SK-MEL-5 (cell line): Measurements from ENCODE around the gene GDF15. TPM values are rescaled to one million over a fixed set of nuclear protein-coding genes. Genes with fewer than 3 reads are reported as not detected.
"Not testable (repeated sequence)": the region's sequence is repeated elsewhere in the genome, so short reads cannot be mapped to it uniquely, and the experiment has no call there.

Experiments
- DNase-seq: peaks from one replicate; pipeline ENCODE4 v3.0.0-alpha.2; 2016; ENCODE audit warnings: low read depth, low spot score
- in situ Hi-C: cut with HindIII; loops from 2 replicates; pipeline ENCODE4 v1.10.0; 2016; ENCODE audit warnings: low sequenced_read_pairs, high pct_unique_total_duplicates, low pct_unique_long_range_greater_than_20kb
- total RNA-seq: library from RNA; depleted of rRNA; stranded (reverse); fragments of >200 nt; shearing (Covaris generic); gene quantifications from 2 replicates; pipeline ENCODE4 v1.2.3, GENCODE V29; 2014

The GDF15 gene
- total RNA-seq, 1 experiment from 2014 or later = 1,003 TPM

GRCh38 chr19:18386543-18387271 lies 749 bp downstream of the GDF15 start:
- DNase-seq = peak; percentile 72
- in situ Hi-C loops = no loop called here

- in situ Hi-C loops = no loop called here
Observed at GRCh38 chr19:18388100-18388959, 2.4 kb downstream of the GDF15 start.

GRCh38 chr19:18388960-18389725 lies 3.2 kb downstream of the GDF15 start:
- no peak for DNase-seq
- in situ Hi-C loops = no loop called here

More at GRCh38 chr19:18388100-18388959, 2.4 kb downstream of the GDF15 start:
- DNase-seq = peak; percentile 67

DNA sequence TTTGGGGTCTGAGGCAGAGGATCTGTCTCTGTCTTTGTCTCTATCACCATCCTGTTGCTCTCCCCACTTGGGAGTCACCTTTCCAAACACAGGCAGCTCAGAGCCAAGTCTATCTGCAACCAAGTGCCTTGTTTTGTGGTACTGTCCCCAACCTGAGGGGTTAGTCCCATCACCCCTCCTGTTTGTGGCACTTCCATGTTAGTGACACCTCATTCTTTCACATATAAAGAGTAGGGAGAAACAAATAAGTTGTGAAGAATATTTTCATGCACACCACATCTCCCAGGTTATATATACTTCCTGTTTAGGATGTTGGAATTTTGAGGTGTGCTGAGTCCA lies 3.7 kb downstream of the GDF15 start:
- in situ Hi-C loops = no loop called here

GRCh38 chr19:18390065-18390907 lies 4.3 kb downstream of the GDF15 start:
- DNase-seq = no peak
- in situ Hi-C loops = no loop called here

More for the DNA sequence above, 3.7 kb downstream of the GDF15 start:
- no peak for DNase-seq

- no peak for DNase-seq
Observed at GRCh38 chr19:18391509-18392075, 5.6 kb downstream of the GDF15 start.

GRCh38 chr19:18392417-18392816 lies 6.5 kb downstream of the GDF15 start:
- DNase-seq = no peak
- in situ Hi-C loops = no loop called here

More at GRCh38 chr19:18391509-18392075, 5.6 kb downstream of the GDF15 start:
- in situ Hi-C loops = no loop called here

DNA sequence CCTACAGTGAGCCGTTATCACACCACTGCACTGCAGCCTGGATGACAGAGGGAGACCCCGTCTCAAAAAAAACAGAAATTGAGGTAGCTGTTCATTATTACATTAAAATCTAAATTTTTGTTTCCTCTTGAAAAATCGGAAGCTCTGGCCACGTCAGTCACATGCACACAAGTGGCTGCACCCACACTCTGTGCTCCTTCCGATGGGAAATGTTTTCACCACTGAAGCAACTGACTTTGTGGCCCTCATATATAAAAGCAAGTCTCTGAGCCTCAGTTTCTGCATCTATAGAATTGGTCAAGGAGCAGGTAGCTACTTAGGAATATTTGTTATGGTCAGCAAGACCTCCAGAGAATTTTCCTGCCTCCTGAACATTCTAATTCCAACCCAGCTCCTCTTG lies 7.0 kb downstream of the GDF15 start:
- in situ Hi-C loops = no loop called here
- DNase-seq = no peak

DNA sequence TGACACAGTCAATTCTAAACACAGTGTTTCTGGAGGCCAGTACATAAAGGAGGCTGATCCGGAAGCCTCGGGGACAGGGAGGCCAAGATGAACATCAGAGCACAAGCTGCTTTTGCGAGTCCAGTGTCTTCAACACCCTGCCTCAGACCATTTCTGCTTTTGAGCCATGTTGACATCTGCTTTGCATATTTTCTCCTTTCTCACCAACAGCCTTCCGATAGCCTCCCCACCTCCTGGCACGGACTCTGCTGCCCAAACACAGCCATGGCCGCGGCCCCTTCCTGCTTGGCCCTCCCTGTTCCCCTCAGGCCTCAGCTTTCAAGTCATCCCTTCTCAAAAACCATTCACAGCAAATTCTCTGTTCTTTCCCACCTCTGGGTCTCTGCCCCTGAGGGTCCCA lies 7.9 kb downstream of the GDF15 start:
- DNase-seq = no peak
- in situ Hi-C loops = no loop called here

- in situ Hi-C loops = no loop called here
- DNase-seq = no peak
Observed at GRCh38 chr19:18396471-18397241, 10.7 kb downstream of the GDF15 start.

DNA sequence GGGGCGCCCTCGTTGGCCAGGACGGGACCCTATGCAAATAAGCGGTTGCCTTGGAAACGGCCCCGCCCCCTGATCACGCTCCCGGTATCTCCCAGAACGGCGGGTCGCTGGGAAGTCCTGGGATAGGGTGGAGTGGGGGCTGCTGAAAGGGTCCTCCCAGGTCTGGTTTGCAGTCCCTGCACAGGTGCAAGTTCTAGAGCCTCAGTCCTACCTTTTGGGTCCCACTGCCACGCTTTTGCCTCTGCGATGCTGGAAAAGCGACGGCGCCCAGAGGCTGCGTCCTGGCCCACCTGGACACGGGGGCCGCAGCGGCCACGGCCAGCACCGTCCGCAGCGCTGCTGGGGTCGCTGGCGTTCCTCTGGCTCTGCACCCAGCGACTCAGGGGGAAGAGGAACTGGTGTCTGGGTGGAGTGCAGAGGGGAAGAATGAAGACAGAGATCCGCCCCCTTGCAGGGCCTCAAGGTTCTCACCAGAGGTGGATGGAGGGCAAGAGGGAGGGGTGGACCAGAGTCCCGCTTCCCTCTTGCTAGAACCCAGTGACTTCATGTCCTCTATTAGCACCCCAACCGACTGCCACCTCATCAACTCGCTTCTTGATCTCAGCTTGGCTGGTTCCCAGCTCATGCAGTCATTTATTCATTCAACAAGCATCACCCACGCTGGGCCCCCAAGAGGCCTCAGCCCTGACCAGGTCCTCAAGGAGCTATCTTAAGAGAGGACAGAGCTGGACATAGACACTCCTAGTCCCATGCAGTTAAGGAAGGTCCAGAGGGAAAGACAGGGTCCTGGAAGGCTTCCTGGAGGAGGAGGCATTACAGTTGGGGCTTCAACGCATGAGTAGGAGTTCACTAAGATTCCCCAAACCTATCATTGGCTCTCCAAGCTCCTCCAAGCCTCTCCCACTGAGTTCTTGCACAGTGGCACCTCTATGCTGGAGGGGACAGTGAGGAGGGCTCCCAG lies 11.6 kb downstream of the GDF15 start, which contains the start of gene LRRC25:
LRRC25 (minus strand) TSS at position 381 of the 961 bp plus-strand sequence. CDS start 659 bp downstream, outside the sequence.
- DNase-seq = no peak
- in situ Hi-C loops = no loop called here

GRCh38 chr19:18399008-18399407 lies 13.1 kb downstream of the GDF15 start:
- DNase-seq = no peak
- in situ Hi-C loops = no loop called here

DNA sequence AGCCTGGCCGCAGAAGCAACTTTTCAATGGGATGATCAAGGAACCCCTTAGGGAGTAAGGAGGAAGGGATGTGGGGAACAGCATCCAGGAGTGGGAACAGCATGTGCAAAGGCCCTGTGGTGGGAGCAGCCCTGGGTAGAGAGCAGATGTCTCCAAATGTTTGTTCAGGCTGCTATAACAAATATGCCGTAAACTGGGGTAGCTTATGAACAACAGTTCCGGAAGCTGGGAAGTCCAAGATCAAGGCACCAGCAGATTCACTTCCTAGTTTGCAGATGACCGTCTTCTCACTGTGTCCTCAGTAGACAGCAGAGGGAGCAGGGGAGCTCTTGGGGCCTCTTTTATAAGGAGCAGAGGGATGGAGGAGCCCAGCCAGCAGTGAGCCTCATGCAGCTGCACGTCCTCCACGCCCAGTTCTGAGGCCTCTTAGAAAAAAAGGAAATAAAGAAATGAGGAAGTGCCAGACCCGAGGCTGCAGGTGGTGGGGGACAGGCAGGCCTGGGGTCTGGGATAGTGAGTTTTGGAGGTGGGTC lies 15.7 kb downstream of the GDF15 start:
- DNase-seq = peak; percentile 50
- in situ Hi-C loops = no loop called here

- in situ Hi-C loops, DNase-seq: not testable (repeated sequence)
Observed at GRCh38 chr19:18402455-18403248, 16.7 kb downstream of the GDF15 start.
